GM19025 (cell line): Measurements from ENCODE around the gene PRRG4.
"Not testable (repeated sequence)": the region's sequence is repeated elsewhere in the genome, so short reads cannot be mapped to it uniquely, and the experiment has no call there.

Experiments
- ATAC-seq: cut with Tn5 transposase; IDR thresholded peaks from one replicate; pipeline ENCODE4 v1.9.1; 2021; ENCODE audit warnings: mild to moderate bottlenecking, low read depth, moderate library complexity; ENCODE audit not compliant: unreplicated experiment

The PRRG4 gene

GRCh38 chr11:32883421-32883820 lies 53.7 kb downstream of the PRRG4 start:
- ATAC-seq: no peak

DNA sequence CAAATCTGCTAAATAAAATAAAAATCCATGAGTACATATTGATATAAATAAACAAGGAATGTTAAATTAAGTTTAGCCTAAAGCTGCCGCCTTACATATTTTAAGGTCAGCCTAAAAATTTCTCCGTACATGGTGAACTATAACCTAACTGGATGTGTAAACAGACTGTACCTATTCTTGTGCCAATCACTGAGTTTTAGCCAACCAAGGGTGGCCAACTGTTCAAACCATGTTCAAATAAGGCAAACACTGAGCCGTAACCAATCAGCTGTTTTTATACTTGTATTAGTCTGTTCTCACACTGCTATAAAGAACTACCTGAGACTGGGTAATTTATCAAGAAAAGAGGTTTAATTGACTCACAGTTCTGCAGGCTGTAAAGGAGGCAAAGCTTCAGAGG lies 54.3 kb downstream of the PRRG4 start:
- no peak for ATAC-seq

GRCh38 chr11:32884770-32885384 lies 55.1 kb downstream of the PRRG4 start:
- no peak for ATAC-seq

- ATAC-seq: no peak
Measured at GRCh38 chr11:32885556-32885955, 55.8 kb downstream of the PRRG4 start.

- no peak for ATAC-seq
Measured at GRCh38 chr11:32886180-32886579, 56.5 kb downstream of the PRRG4 start.

GRCh38 chr11:32887707-32888383 lies 58.1 kb downstream of the PRRG4 start:
- ATAC-seq: not testable (repeated sequence)

GRCh38 chr11:32888384-32888710 lies 58.6 kb downstream of the PRRG4 start:
- ATAC-seq: not testable (repeated sequence)

GRCh38 chr11:32888805-32889204 lies 59.1 kb downstream of the PRRG4 start:
- no peak for ATAC-seq

DNA sequence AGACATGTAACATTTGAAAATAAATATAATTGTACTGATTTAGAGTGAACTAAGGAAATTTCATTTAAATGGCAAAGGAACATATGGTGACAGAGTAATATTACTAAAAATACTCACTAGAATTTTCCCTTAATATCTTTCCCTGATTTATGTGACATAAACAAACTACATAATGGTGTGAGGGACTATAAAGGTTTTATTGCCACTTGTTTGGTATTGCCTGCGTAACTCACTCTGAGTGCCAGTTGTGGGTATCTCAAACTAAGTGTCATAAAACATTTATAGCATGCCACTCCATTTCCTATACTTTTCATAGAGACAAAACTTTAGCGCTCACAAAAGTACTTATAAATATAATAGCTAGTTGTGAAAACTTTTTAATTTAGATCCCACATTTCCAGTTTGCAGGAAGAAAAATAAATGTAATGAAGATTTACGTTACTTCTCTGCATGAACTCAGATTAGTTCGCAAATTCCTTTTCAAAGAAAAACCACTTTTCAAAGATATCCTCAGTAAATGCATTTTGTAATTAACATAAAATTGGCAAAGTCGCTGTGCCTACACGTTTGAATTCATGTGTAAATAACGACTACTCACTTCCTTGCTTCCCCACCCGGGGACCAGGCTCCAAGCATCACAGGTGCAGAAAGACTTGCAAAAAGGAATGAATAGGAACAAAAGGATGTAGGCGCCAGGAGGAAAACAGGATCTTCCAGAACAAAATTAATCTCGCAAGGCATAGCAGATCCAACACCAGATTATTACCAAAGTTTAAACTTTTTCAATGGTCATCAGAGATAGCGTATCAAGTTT lies 61.3 kb downstream of the PRRG4 start:
- ATAC-seq: no peak

- ATAC-seq: no peak
Measured at GRCh38 chr11:32891657-32892354, 62.1 kb downstream of the PRRG4 start.

DNA sequence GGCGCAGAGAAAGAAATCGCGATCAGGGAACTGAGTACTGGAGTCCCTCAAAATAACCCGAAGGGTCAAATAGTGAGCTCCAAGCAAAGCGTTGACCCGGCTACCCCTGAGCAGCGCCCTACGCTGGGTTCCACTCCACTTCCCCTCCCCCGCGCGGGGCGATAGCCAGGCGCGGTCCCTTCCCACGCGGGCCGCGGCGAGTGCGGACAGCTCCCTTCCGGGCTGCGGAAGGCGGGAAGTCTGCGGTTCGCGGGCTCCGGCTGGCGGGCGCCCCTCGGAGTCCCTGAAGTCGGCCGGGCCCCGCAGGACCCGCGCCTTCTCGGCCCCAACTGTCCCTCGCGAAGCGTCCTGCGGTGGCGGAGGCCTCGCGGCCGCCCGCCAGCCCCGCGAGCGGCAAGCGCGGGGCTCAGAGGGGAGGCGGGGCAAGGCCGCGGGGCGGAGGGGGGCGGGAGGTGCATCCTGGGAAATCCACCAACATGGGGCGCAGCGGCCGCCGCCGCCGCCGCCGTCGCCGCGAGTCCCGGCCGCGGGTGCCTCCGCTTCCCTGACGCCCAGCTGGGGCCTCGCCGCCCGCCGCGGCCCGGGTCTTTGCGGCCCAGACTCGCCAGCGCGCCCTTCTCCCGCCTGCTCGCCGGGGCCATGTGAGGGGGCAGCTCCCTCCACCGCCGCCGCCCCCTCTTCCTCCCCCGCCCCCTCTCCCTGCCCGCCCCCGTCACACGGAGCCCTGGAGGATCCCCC lies 62.8 kb downstream of the PRRG4 start, which contains the start of gene QSER1:
Gene QSER1 (plus strand): TSS at position 457 of the 738 bp plus-strand sequence. CDS start 315 bp downstream, outside the sequence.
- ATAC-seq: peak; percentile 75

GRCh38 chr11:32893093-32893342 lies 63.3 kb downstream of the PRRG4 start:
- ATAC-seq: no peak

- ATAC-seq: peak; percentile 14
Measured at GRCh38 chr11:32893343-32894148, 63.8 kb downstream of the PRRG4 start.

DNA sequence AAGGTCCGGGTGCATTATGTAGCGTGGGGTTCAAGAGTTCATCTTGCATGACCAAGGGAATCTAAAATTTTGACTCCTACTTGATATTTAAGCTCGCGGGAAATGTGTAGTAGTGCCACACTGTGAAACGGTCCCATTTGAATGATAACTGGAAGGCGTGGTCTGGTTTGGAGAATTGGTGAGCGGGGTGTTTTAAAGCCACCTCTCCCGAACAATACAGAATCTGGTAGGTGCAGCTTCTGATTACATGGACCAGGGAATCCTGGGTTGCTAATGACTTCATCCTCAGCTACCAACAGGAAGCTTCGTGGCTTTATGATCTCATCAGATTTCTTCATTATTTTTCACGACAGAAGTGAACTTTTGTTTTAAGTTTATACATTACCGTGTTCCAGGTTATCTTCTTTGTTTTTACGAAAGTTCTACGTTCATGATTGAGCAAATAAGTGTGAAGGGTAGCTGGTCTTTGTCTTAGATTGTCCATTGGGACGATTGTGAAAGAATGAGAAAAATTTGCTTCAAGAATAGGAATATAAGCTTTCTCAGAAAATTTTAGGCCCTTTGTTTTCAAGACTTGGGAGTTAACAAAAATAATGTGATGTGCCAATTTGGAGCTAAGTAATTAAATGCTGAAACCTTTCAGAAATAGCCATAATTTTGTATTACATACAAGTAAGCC lies 64.6 kb downstream of the PRRG4 start:
- ATAC-seq: no peak

DNA sequence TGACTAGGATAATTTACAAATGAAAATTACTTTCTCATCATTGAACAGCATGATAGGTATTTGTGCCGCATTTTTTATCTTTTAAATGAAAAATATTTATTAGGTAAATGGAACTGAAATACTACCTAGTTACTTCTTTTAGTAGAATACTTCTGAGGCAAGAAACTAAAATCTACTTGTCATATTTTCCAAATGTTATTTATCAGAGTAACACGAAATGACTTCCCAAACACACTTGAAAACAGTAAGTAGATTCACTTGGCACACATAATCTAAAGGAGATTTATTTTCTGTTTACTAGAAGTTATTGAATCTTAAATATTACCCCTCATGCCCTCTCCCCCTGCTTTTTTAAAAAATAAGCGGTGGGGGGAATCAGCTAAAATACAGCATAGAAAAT lies 65.2 kb downstream of the PRRG4 start:
- ATAC-seq: no peak

DNA sequence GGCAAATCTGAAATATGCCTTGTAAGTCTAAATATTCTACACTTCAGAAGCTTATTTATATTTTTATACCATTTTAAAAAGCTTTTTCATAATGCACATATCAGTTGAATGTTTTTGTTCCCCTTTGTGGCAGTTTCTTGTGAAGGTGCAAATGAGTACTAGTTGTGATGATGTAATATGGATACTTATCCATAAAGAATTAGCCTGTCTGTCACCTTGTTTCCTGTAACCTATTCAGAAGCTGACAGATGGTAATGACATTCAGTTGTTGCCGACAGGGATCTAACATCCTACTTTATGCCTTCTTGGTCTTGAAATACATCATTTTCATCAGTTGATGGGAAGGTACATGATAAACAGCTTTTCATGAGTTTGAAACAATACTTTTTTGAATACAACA lies 65.7 kb downstream of the PRRG4 start:
- no peak for ATAC-seq

- no peak for ATAC-seq
Measured at GRCh38 chr11:32897103-32897502, 67.4 kb downstream of the PRRG4 start.

DNA sequence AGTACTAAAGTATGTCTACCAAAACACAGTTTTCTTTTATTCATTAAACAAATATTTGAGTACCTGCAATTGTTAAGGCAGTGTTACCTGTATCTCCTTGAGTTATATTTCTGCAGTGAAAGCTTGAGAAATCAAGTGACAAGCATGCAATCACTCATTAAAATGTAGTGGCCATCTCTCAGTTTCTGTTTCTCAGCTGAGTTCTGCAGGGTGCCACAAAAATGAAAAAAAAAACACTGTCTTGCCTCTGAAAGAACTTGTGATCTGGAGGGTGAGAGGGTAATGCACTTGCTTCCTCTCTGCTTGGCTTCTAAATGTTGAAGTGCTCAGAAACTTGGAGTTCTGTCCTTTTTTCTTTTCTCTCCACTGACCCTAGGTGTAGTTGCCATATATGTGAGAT lies 69.7 kb downstream of the PRRG4 start:
- ATAC-seq: peak; percentile 81

DNA sequence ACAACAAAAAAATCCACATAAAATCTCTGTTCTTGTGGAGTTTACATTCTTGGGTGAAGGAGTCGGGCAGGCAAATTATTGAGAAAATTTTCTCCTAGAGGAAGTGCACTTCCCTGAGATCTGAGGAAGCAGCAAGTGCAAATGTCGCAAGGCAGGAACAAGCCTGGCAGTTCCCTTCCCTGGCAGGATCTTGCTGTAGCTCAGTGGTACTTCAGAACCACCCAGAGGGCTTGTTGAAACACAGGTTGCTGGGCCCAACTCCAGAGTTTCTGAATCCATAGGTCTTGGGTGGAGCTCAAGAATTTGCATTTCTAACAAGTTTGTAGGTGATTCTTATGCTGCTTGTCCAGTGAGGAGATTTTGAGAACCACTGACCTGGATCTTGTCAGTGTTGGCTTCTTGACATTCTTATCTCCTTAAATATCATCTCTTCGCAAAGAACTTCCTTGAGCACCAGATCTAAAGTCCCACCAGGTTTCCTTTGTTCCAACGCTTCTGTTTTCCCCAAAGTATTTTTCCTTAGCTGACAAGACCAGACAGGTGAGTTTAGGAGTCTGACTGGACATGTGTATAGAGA lies 72.5 kb downstream of the PRRG4 start:
- ATAC-seq: no peak
